IMR-90 (cell line): ENCODE measurements around the gene SLC9B1. TPM values are rescaled to one million over a fixed set of nuclear protein-coding genes. Genes with fewer than 3 reads are reported as not detected.
"Not testable (repeated sequence)": the region's sequence is repeated elsewhere in the genome, so short reads cannot be mapped to it uniquely, and the experiment has no call there.

Source experiments
- ATAC-seq: fragments of 200-7000 bp; cut with Tn5 transposase; 2 replicates; pipeline ENCODE4 v1.9.1; 2020; ENCODE audit warnings: low read depth, mild to moderate bottlenecking, moderate library complexity
- BruUV-seq: library from RNA; stranded (reverse); fragments of 400-500 nt; replicated peaks from 2 replicates; lab custom pipeline; 2021; lab: Mats Ljungman, UMichigan
- CTCF ChIA-PET: fragments of 300-600 bp; formaldehyde crosslinking; extraction: SDS; loops from one replicate; lab custom pipeline; 2021; ENCODE audit warnings: antibody characterized with exemption; lab: Yijun Ruan, JAX
- POLR2A ChIA-PET: fragments of 300-600 bp; sonication (Branson Sonifier 250); formaldehyde crosslinking; loops from one replicate; lab custom pipeline; 2022; ENCODE audit warnings: antibody characterized with exemption; ENCODE audit not compliant: unreplicated experiment; lab: Charles Lee
- DNase-seq: peaks from one replicate; pipeline ENCODE4 v3.0.0; 2013
- H2AFZ ChIP-seq: replicated peaks from 2 replicates; pipeline ENCODE3; 2013; ENCODE audit warnings: low read length, mild to moderate bottlenecking; ENCODE audit not compliant: poor library complexity
- H2AK5ac ChIP-seq: 2 replicates; pipeline ENCODE4 v1.6.1; 2013; ENCODE audit warnings: low read depth, low read length, inconsistent platforms
- H2AK9ac ChIP-seq: replicated peaks from 2 replicates; pipeline ENCODE3; 2013; ENCODE audit warnings: mild to moderate bottlenecking, low read depth, low read length, moderate library complexity; ENCODE audit not compliant: poor library complexity
- H2BK120ac ChIP-seq: 2 replicates; pipeline ENCODE4 v1.6.1; 2013; ENCODE audit warnings: low read depth, low read length, inconsistent platforms
- H2BK15ac ChIP-seq: 3 replicates; pipeline ENCODE4 v1.6.1; 2013; ENCODE audit warnings: low read depth, low read length, inconsistent platforms
- H2BK20ac ChIP-seq: 2 replicates; pipeline ENCODE4 v1.6.1; 2013; ENCODE audit warnings: low read depth, mild to moderate bottlenecking, inconsistent platforms, low read length, moderate library complexity
- H2BK5ac ChIP-seq: 2 replicates; pipeline ENCODE4 v1.6.1; 2013; ENCODE audit warnings: mild to moderate bottlenecking, low read depth, low read length, inconsistent platforms; ENCODE audit not compliant: poor library complexity, severe bottlenecking
- H3K14ac ChIP-seq: replicated peaks from 2 replicates; pipeline ENCODE4 v1.6.1; 2013; ENCODE audit warnings: low read depth, low read length, inconsistent platforms
- H3K18ac ChIP-seq: 2 replicates; pipeline ENCODE4 v1.6.1; 2013; ENCODE audit warnings: low read depth, low read length, control low read depth
- H3K23ac ChIP-seq: 2 replicates; pipeline ENCODE4 v1.6.1; 2013; ENCODE audit warnings: low read depth, low read length, inconsistent platforms
- H3K27ac ChIP-seq: 2 replicates; pipeline ENCODE4 v1.5.1; 2013; ENCODE audit warnings: mild to moderate bottlenecking, control low read depth, low read length; ENCODE audit not compliant: insufficient read depth
- H3K27me3 ChIP-seq: 2 replicates; pipeline ENCODE4 v1.6.1; 2013; ENCODE audit warnings: low read length; ENCODE audit not compliant: control insufficient read depth, insufficient read depth
- H3K36me3 ChIP-seq: 2 replicates; pipeline ENCODE4 v1.6.1; 2013; ENCODE audit warnings: low read length, mixed read lengths; ENCODE audit not compliant: control insufficient read depth, insufficient read depth
- H3K4ac ChIP-seq: 2 replicates; pipeline ENCODE4 v1.6.1; 2013; ENCODE audit warnings: low read depth, low read length, inconsistent platforms
- H3K4me1 ChIP-seq: 2 replicates; pipeline ENCODE4 v1.6.1; 2013; ENCODE audit warnings: low read length, mixed read lengths; ENCODE audit not compliant: control insufficient read depth, insufficient read depth
- H3K4me2 ChIP-seq: 2 replicates; pipeline ENCODE4 v1.6.1; 2013; ENCODE audit warnings: low read depth, mild to moderate bottlenecking, control low read depth, low read length, moderate library complexity
- H3K4me3 ChIP-seq: 2 replicates; pipeline ENCODE4 v1.5.1; 2013; ENCODE audit warnings: low read depth, mild to moderate bottlenecking, control low read depth, low read length, moderate library complexity; ENCODE audit not compliant: insufficient read depth
- H3K56ac ChIP-seq: 2 replicates; pipeline ENCODE4 v1.6.1; 2013; ENCODE audit warnings: low read length, inconsistent platforms; ENCODE audit not compliant: insufficient read depth; ENCODE audit errors: extremely low read depth
- H3K79me1 ChIP-seq, 2 experiments: 2 replicates each; pipeline ENCODE4 v1.6.1; 2013; ENCODE audit warnings: low read length in 2 of 2, inconsistent platforms in 1 of 2, low read depth in 1 of 2
- H3K9ac ChIP-seq: 2 replicates; pipeline ENCODE4 v1.6.1; 2013; ENCODE audit warnings: low read depth, low read length, control low read depth
- H3K9me1 ChIP-seq: 2 replicates; pipeline ENCODE4 v1.6.1; 2013; ENCODE audit warnings: low read length, inconsistent platforms; ENCODE audit not compliant: insufficient read depth
- H3K9me3 ChIP-seq: 2 replicates; pipeline ENCODE4 v1.6.1; 2013; ENCODE audit warnings: low read length; ENCODE audit not compliant: control insufficient read depth, insufficient read depth
- H4K20me1 ChIP-seq: 2 replicates; pipeline ENCODE4 v1.6.1; 2013; ENCODE audit warnings: low read length, inconsistent platforms; ENCODE audit not compliant: insufficient read depth
- H4K5ac ChIP-seq: 2 replicates; pipeline ENCODE4 v1.6.1; 2013; ENCODE audit warnings: mild to moderate bottlenecking, low read depth, low read length, control low read depth
- H4K8ac ChIP-seq, 2 experiments: 2 replicates each; pipeline ENCODE4 v1.6.1; 2013; ENCODE audit warnings: low read depth in 2 of 2, low read length in 2 of 2, control low read depth in 1 of 2, inconsistent platforms in 1 of 2
- H4K91ac ChIP-seq: 2 replicates; pipeline ENCODE4 v1.6.1; 2013; ENCODE audit warnings: low read depth, low read length, inconsistent platforms; ENCODE audit not compliant: insufficient read depth
- RCOR1 ChIP-seq: IDR thresholded peaks from 2 replicates; pipeline ENCODE4 v1.6.1; 2012; ENCODE audit warnings: mild to moderate bottlenecking, low read length, improper control_type of control experiment; ENCODE audit not compliant: insufficient replicate concordance
- WGBS, 2 experiments: methylation state at CpG; one replicate each; pipeline versions ENCODE4 v1.1.5 to v1.1.7; 2013; ENCODE audit warnings: missing lambda C conversion rate in 2 of 2; ENCODE audit not compliant: insufficient read length in 1 of 2; ENCODE audit errors: extremely low coverage in 2 of 2; 5-methylcytosine and 5-hydroxymethylcytosine counted together
- dilution Hi-C: fragments of 300-500 bp; cut with HindIII; formaldehyde crosslinking; loops from one replicate; pipeline ENCODE4 v1.14.3; 2018; ENCODE audit warnings: low sequenced_read_pairs; ENCODE audit not compliant: unreplicated experiment
- in situ Hi-C: fragments of 300-500 bp; cut with MboI; formaldehyde crosslinking; loops from 3 replicates; pipeline ENCODE4 v1.14.3; 2019; ENCODE audit warnings: low sequenced_read_pairs, inconsistent platforms, mixed read lengths
- intact Hi-C: fragments of 100-400 bp; cut with micrococcal nuclease; formaldehyde crosslinking; loops from 2 replicates; pipeline ENCODE4 v1.10.0; 2022
- polyA plus RNA-seq, 3 experiments: library from polyadenylated mRNA; depleted of rRNA; stranded (reverse); fragments of >200 nt; gene quantifications; 2 replicates each; pipeline ENCODE4 v1.2.3, GENCODE V29; 2012; ENCODE audit warnings: low replicate concordance in 1 of 3
- total RNA-seq: library from RNA; depleted of rRNA; stranded (reverse); fragments of >200 nt; gene quantifications from 2 replicates; pipeline ENCODE4 v1.2.3, GENCODE V29; 2012

Gene SLC9B1
- total and polyA plus RNA-seq, 2 of the 4 experiments (the other 2 are of a cell fraction) = 0.07 to 0.18 TPM

DNA sequence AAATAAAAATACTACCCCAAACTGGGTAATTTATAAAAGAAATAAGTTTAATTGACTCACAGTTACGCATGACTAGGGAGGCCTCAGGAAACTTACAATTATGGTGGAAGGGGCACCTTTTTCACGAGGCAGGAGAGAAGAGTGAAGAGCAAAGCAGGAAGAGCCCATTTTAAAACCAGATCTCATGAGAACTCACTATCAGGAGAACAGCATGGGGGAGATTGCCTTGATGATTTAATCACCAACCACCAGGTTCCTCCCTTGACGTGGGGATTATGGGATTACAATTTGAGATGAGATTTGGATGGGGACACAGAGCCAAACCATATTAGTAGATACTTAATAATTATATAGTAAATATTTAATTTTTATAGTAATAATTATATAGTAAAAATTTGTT is 140.6 kb downstream of the SLC9B1 start:
- Histone ChIP-seq H3K36me3 (peaks cover 2% of the 10 kb centered on the region; the same call in 1 of the 2 replicates), H2BK20ac (no peak overlapping the region), H3K23ac (no peak overlapping the region), H3K27ac (no peak overlapping the region), H2AK5ac (no peak overlapping the region), H2BK120ac (no peak overlapping the region), H3K4me2 (no peak overlapping the region), H3K79me1 (peaks cover 5 to 27% of the 10 kb centered on the region in 2 experiments), H3K9me1 (0 out of 2 replicates have a peak, but pooled peaks cover 2% of the 10 kb centered on the region), H3K14ac (no peak overlapping the region), H3K9me3 (no peaks in the 10 kb centered on the region; the same call in 1 of the 2 replicates), H3K4me3 (no peak overlapping the region), H2AK9ac (no peak overlapping the region), H4K8ac (no peak overlapping the region), H4K91ac (no peak overlapping the region), H3K4ac (no peak overlapping the region), H2BK15ac (no peak overlapping the region), H4K5ac (no peak overlapping the region), H4K20me1 (no peaks in the 10 kb centered on the region), H3K9ac (no peak overlapping the region), H3K18ac (no peak overlapping the region), H2AFZ (no peak overlapping the region), H3K4me1 (no peaks in the 10 kb centered on the region), H3K27me3 (no peaks in the 10 kb centered on the region), H2BK5ac (no peak overlapping the region), H3K56ac (no peak overlapping the region)
- dilution Hi-C loops = no loop called here
- ChIA-PET CTCF (no interaction called here), POLR2A (no interaction called here)
- in situ Hi-C loops = no loop called here
- intact Hi-C loops = no loop called here
- ATAC-seq (no peak), DNase-seq (no peak)
- no peak for TF ChIP-seq RCOR1
- no CpG with 5 or more reads among the region's 3 CpGs for WGBS, 2 experiments
- BruUV-seq = no TSS peak

GRCh38 chr4:102878349-102878748 is 141.2 kb downstream of the SLC9B1 start:
- H4K8ac ChIP-seq, intact Hi-C loops, H4K20me1 ChIP-seq, in situ Hi-C loops, BruUV-seq, H3K14ac ChIP-seq, H2BK15ac ChIP-seq, CTCF ChIA-PET, H4K5ac ChIP-seq, H2BK120ac ChIP-seq, dilution Hi-C loops, H2AFZ ChIP-seq, H2BK20ac ChIP-seq, H4K91ac ChIP-seq, H2AK9ac ChIP-seq, H3K18ac ChIP-seq, H3K36me3 ChIP-seq, H2AK5ac ChIP-seq, ATAC-seq, H3K9me1 ChIP-seq, H3K27ac ChIP-seq, H3K4me1 ChIP-seq, H3K4ac ChIP-seq, POLR2A ChIA-PET, H3K9me3 ChIP-seq, H2BK5ac ChIP-seq, H3K4me2 ChIP-seq, H3K9ac ChIP-seq, H3K27me3 ChIP-seq, H3K4me3 ChIP-seq, H3K23ac ChIP-seq, H3K56ac ChIP-seq: not testable (repeated sequence)
- peak; percentile 37 for DNase-seq
- peaks cover 5 to 31% of the 10 kb centered on the region in 2 experiments for H3K79me1 ChIP-seq
- 87% methylated on average over 3 of the region's 4 CpGs; no CpG with 5 or more reads in 1 of the 2 experiments for WGBS, 2 experiments
